GM12875 (cell line): ENCODE results near the gene GDF15.

ENCODE experiments used
- H3K4me3 ChIP-seq: one replicate; pipeline ENCODE4 v1.5.1; 2011; ENCODE audit warnings: low read depth, low read length, control low read depth
- CTCF ChIP-seq: IDR thresholded peaks from 2 replicates; pipeline ENCODE4 v1.5.1; 2011; ENCODE audit warnings: low read depth, mild to moderate bottlenecking, control low read depth, inconsistent platforms, low read length, moderate library complexity, borderline replicate concordance; ENCODE audit not compliant: insufficient read depth

Gene GDF15

DNA sequence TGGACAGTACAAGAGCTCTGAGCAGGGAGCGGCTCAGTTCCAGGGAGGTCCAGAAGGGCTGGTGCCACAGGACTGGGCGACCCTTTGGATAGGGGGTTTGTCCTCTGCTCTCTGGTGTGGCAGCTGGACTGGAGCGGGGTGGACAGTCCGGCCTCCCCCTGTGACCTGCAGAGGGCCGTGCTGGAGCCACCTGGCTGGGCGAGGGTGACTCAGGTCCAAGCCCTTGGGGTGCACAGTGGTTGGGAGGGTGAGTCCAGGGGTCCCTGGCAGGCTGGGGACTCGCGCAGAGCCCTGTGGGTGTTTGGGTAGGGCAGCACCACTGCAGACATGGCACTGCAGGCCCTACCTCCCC, 40.4 kb downstream of the GDF15 start:
- TF ChIP-seq CTCF, result no peak
- H3K4me3 ChIP-seq, result no peak overlapping the region

DNA sequence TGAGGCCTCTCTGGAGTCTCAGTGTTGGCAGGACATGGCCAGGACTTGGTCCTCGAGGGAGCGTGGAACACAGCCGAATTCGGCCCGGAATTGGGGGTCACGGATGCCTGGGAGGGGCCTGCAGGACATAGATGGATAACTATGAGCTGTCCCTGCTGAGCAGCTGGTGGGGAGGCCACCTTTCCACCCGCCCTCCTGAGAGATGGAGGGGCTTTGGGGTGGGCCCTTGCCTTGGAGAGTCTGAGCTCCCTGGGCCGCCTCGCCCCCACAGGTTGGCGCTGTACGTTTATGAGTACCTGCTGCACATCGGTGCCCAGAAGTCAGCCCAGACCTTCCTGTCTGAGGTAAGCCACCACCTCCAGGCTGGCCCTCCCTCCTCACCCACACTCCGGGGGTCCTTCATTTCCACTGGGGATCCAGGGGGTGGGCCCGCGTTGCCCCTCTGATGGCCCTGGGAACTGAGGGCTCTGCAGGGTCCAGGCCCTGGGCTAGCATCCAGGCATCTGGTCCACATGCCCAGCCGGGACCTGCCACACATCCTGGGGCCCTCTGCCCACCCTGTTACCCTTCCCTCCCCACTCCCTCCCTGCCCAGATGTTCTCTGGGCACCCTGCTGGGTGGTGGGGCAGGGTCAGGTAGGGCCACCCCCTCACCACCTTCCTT, 41.3 kb downstream of the GDF15 start:
- TF ChIP-seq CTCF, result no peak

GRCh38 chr19:18427743-18428113, 41.8 kb downstream of the GDF15 start:
- no peak overlapping the region for H3K4me3 ChIP-seq
- no peak for TF ChIP-seq CTCF

More for the DNA sequence above, 41.3 kb downstream of the GDF15 start:
- H3K4me3 ChIP-seq, result no peak overlapping the region

GRCh38 chr19:18428173-18428786, 42.3 kb downstream of the GDF15 start:
- no peak for TF ChIP-seq CTCF
- no peak overlapping the region for H3K4me3 ChIP-seq

GRCh38 chr19:18428787-18429674, 43.1 kb downstream of the GDF15 start:
- TF ChIP-seq CTCF, result no peak
- H3K4me3 ChIP-seq, result peak overlapping the region; percentile 36

DNA sequence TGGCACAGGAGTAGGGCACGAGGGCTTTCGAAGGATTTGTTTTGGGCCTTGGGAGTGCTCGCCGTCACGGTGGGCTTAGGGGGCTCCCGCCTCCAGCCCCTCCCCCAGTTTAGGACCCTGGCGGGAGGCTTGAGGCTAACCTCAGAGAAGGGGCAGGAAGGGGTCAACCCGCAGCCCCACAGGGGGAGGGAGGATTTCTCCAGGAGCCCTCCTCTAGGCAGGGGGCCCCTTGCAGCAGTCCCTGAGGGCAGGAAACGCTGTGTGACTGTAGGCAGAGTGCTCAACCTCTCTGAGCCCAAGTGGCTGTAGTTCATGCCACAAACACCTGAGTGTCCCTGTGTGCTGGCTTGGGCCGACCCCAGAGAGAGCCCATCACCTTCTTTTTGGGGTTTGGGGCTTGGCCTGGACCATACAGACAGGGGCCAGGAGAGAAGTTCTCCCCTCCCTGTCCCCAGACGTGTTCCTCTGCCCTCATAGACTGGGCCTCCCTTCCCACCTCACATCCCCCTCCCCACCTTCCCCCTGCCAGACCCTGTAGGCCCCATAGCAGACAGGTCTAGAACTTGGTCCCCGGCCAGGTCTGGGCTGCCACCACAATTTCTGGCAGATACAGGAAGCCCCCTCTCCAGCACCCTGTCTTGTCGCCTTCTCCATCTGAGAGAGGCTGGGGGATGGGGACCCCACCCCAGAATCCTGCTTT, 43.9 kb downstream of the GDF15 start:
- peak overlapping the region; percentile 36 for H3K4me3 ChIP-seq
- TF ChIP-seq CTCF, result no peak
